Measurements from ENCODE around the gene S100B.

- TF ChIP-seq CTCF (IDR thresholded peaks at IDR 0.05) (no peak), POLR2A (IDR thresholded peaks at IDR 0.05) (no peak)
Observed at GRCh38 chr21:46561445-46562090, 43.3 kb downstream of the S100B start.
